Uterus (tissue), 2 donors: ENCODE measurements around the gene DMXL1.

Source experiments
- POLR2A ChIP-seq, 2 donors: fragments of 450-650 bp; IDR thresholded peaks; one replicate each; pipeline ENCODE4 v1.6.1; 2016; ENCODE audit warnings: antibody characterized with exemption in 2 of 2, mild to moderate bottlenecking in 1 of 2, moderate library complexity in 1 of 2
- TF ChIP-seq, protein P1 (sequence below), 4 experiments: fragments of 200-600 bp in 2 of 4; fragments of 450-650 bp in 2 of 4; sonication (generic) in 2 of 4; IDR thresholded peaks; one replicate each; pipeline ENCODE4 v1.5.1; 2016 to 2019; ENCODE audit warnings: antibody characterized with exemption in 4 of 4, mild to moderate bottlenecking in 2 of 4, moderate library complexity in 1 of 4

DNA sequence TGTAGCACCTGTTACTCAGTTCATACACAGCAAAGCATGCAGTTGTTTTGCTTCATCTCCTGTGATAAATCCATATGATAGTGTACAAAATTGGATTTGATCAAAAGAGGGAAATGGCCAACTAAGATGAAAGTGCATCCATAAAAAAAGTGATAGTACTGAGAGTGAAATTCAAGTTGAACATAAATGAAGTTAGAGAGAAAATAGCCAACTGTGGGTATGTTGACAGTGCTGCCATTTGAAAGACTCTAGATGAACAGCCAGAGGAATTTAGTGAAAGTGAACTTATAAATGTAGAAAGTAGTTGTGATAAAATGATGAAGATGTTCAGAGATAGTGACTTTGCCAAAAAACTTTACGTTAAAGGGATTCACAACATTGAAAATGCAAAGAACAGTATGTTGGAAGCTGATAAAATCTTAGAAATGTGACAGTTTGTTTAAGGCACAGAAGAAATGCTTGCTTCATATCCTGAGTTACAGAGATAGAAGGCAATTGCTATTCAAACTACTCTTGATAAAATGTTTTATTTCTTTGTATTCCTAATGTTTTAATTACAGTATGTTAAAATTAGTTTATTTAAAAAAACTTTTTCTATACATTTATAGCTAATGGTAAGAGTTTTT is 119.7 kb downstream of the DMXL1 start:
- no peak for TF ChIP-seq POLR2A (IDR thresholded peaks at IDR 0.05)
- TF ChIP-seq, protein P1, sequence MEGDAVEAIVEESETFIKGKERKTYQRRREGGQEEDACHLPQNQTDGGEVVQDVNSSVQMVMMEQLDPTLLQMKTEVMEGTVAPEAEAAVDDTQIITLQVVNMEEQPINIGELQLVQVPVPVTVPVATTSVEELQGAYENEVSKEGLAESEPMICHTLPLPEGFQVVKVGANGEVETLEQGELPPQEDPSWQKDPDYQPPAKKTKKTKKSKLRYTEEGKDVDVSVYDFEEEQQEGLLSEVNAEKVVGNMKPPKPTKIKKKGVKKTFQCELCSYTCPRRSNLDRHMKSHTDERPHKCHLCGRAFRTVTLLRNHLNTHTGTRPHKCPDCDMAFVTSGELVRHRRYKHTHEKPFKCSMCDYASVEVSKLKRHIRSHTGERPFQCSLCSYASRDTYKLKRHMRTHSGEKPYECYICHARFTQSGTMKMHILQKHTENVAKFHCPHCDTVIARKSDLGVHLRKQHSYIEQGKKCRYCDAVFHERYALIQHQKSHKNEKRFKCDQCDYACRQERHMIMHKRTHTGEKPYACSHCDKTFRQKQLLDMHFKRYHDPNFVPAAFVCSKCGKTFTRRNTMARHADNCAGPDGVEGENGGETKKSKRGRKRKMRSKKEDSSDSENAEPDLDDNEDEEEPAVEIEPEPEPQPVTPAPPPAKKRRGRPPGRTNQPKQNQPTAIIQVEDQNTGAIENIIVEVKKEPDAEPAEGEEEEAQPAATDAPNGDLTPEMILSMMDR (IDR thresholded peaks at IDR 0.05), result no peak
